ENCODE results near the gene TLE1. TPM values are rescaled to one million over a fixed set of nuclear protein-coding genes. Genes with fewer than 3 reads are reported as not detected.

TLE1 gene
- total and polyA plus RNA-seq, 2 donors, result 7.0 to 24.1 TPM

DNA sequence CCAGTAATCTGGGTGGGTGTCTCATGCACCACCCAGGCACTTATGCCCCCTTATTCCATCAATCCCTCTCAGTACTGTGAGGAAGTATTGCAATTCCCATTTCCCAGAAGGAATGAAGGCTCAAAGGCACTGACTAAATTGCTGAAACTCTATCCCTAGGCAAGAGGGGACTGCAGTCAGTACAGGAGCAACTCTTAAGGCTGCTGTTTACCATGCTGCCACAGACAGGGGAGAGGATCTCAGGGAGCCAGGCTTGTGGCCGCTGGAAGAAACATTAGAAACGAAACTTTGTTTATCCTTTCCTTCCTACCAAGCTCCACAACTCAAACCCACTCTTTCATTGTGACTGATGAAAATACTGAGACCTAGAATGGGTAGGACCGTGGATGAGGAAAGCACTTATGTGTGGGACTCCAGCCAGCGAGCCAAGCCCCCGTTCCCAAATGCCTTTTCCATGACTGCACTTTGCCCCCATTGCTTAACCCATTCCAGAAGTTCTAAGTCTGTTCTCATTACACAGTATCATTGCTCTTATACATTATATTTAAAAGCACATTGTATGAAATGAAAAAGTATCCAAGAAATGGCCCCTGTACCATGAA, 54.3 kb downstream of the TLE1 start:
- no peaks in the 10 kb centered on the region for H3K4me1 ChIP-seq (ENCODE audit: control insufficient read depth in 2 of 2, insufficient read depth in 2 of 2, low read length in 2 of 2)
- no peak for DNase-seq (ENCODE audit: low read depth in 6 of 9, low spot score in 9 of 9)
- H3K27ac ChIP-seq (ENCODE audit: low read depth in 1 of 2, low read length in 1 of 2), result no peak overlapping the region
- 94% methylated on average over 5 of the region's 5 CpGs for WGBS
- no peak overlapping the region for H3K4me3 ChIP-seq (ENCODE audit: low read length in 2 of 2)
- no peaks in the 10 kb centered on the region for H3K27me3 ChIP-seq (ENCODE audit: control insufficient read depth in 2 of 2, insufficient read depth in 1 of 2, low read length in 1 of 2)
- H3K36me3 ChIP-seq (ENCODE audit: control insufficient read depth in 2 of 2, insufficient read depth in 2 of 2, low read length in 1 of 2), result no peaks in the 10 kb centered on the region
- H3K9me3 ChIP-seq (ENCODE audit: control insufficient read depth in 2 of 2, insufficient read depth in 1 of 2, low read length in 1 of 2), result no peaks in the 10 kb centered on the region

DNA sequence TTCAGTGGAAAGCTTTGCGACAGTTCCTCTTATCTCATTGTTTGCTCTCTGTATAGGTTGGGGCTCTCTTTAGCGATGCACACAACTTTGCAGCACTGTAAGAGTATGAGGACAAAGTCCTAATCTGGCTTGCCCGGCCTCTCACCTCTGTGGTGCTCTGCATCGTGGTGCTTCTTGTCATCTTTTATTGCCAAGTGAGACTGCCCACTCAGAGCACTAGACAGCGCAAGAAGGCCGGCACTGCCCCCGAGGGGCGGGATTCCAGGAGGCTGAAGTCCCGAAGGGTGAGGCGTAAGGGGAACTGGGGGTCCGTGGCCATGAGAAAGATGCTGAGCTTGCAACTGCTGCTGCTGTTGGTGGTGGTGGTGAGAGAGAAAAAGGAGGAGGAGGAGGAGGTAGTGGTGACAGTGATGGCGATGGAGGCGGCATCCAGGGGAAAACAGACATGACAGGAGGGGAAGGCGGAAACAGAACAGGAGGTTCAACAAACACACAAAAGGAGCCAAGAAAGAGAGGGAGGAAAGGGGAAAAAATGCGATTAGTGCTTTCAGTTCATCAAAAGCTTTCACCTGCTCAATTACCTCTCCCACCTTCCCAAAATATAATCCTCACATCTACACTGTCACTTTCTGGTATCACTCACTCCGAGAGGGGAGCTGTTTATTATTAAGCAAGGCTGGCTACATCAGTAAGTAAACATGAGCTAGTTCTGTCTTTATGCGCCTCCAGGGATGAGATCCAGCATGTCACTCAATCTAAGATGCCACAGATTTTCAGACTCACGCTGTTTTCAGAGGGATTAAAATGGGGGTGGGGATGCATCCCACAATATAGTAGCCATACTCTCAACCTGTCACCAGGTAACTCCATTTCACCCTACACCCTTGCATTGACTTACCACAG, 55.1 kb downstream of the TLE1 start:
- no peaks in the 10 kb centered on the region for H3K4me1 ChIP-seq (ENCODE audit: control insufficient read depth in 2 of 2, insufficient read depth in 2 of 2, low read length in 2 of 2)
- H3K9me3 ChIP-seq (ENCODE audit: control insufficient read depth in 2 of 2, insufficient read depth in 1 of 2, low read length in 1 of 2), result no peaks in the 10 kb centered on the region
- WGBS, result 96% methylated on average over 18 of the region's 18 CpGs
- H3K27ac ChIP-seq (ENCODE audit: low read depth in 1 of 2, low read length in 1 of 2), result no peak overlapping the region
- H3K27me3 ChIP-seq (ENCODE audit: control insufficient read depth in 2 of 2, insufficient read depth in 1 of 2, low read length in 1 of 2), result no peaks in the 10 kb centered on the region
- no peak overlapping the region for H3K4me3 ChIP-seq (ENCODE audit: low read length in 2 of 2)
- H3K36me3 ChIP-seq (ENCODE audit: control insufficient read depth in 2 of 2, insufficient read depth in 2 of 2, low read length in 1 of 2), result no peaks in the 10 kb centered on the region
- DNase-seq (ENCODE audit: low read depth in 6 of 9, low spot score in 9 of 9), result no peak

DNA sequence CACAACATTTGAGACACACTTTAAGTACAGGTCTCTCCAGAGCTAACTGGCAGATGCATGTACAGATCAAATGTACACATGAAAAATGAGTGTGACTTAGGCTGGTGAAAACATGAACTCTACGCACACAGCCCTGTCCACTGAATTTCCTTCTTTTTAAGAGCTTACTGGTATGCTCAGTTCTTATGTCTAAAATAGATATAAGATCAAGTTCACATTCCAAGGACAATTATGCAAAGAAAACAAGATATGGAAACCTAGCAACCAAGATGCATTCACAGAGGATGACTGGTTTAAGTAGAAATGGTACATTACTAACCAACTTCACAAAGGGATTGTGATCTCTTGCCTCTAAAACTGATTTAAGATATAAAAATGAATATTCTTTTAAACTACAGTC, 56.7 kb downstream of the TLE1 start:
- H3K27ac ChIP-seq (ENCODE audit: low read depth in 1 of 2, low read length in 1 of 2), result no peak overlapping the region
- H3K36me3 ChIP-seq (ENCODE audit: control insufficient read depth in 2 of 2, insufficient read depth in 2 of 2, low read length in 1 of 2), result no peaks in the 10 kb centered on the region
- 97% methylated on average over 1 of the region's 1 CpG for WGBS
- no peak for DNase-seq (ENCODE audit: low read depth in 6 of 9, low spot score in 9 of 9)
- H3K4me1 ChIP-seq (ENCODE audit: control insufficient read depth in 2 of 2, insufficient read depth in 2 of 2, low read length in 2 of 2), result no peaks in the 10 kb centered on the region
- H3K4me3 ChIP-seq (ENCODE audit: low read length in 2 of 2), result no peak overlapping the region
- H3K9me3 ChIP-seq (ENCODE audit: control insufficient read depth in 2 of 2, insufficient read depth in 1 of 2, low read length in 1 of 2), result no peaks in the 10 kb centered on the region
- no peaks in the 10 kb centered on the region for H3K27me3 ChIP-seq (ENCODE audit: control insufficient read depth in 2 of 2, insufficient read depth in 1 of 2, low read length in 1 of 2)

DNA sequence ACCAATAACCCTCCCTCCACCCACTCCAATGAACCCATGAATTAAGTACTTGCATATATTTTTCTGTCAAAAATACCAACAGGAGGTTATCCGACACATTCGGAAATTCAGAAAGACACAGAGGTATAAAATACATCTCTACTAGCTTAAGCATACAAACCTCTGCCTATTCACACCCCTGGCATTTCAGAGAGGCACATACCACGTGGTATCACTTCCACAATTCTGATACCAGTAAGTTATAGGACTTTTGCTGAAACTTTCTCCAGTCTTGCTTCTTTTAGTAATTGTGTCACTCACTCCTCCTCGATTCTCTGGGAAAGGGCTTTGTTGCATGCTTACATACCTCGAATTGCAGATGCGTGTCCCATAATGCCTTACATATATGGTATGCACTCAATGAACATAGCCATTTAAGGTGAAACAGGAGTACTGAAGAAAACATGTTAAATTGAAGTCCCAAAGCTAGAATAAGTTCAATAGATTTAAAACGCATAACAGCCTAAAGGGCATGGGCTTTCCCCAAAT, 58.1 kb downstream of the TLE1 start:
- H3K4me3 ChIP-seq (ENCODE audit: low read length in 2 of 2), result no peak overlapping the region
- no peak overlapping the region for H3K27ac ChIP-seq (ENCODE audit: low read depth in 1 of 2, low read length in 1 of 2)
- no peaks in the 10 kb centered on the region for H3K9me3 ChIP-seq (ENCODE audit: control insufficient read depth in 2 of 2, insufficient read depth in 1 of 2, low read length in 1 of 2)
- no peak for DNase-seq (ENCODE audit: low read depth in 6 of 9, low spot score in 9 of 9)
- H3K36me3 ChIP-seq (ENCODE audit: control insufficient read depth in 2 of 2, insufficient read depth in 2 of 2, low read length in 1 of 2), result no peaks in the 10 kb centered on the region
- H3K27me3 ChIP-seq (ENCODE audit: control insufficient read depth in 2 of 2, insufficient read depth in 1 of 2, low read length in 1 of 2), result no peaks in the 10 kb centered on the region
- 95% methylated on average over 7 of the region's 7 CpGs for WGBS
- no peaks in the 10 kb centered on the region for H3K4me1 ChIP-seq (ENCODE audit: control insufficient read depth in 2 of 2, insufficient read depth in 2 of 2, low read length in 2 of 2)

GRCh38 chr9:81629440-81629839, 59.9 kb downstream of the TLE1 start:
- H3K36me3 ChIP-seq (ENCODE audit: control insufficient read depth in 2 of 2, insufficient read depth in 2 of 2, low read length in 1 of 2), result no peaks in the 10 kb centered on the region
- no peak overlapping the region for H3K4me3 ChIP-seq (ENCODE audit: low read length in 2 of 2)
- 99% methylated on average over 2 of the region's 2 CpGs for WGBS
- DNase-seq (ENCODE audit: low read depth in 6 of 9, low spot score in 9 of 9), result no peak
- no peaks in the 10 kb centered on the region for H3K27me3 ChIP-seq (ENCODE audit: control insufficient read depth in 2 of 2, insufficient read depth in 1 of 2, low read length in 1 of 2)
- no peak overlapping the region for H3K27ac ChIP-seq (ENCODE audit: low read depth in 1 of 2, low read length in 1 of 2)
- no peaks in the 10 kb centered on the region for H3K4me1 ChIP-seq (ENCODE audit: control insufficient read depth in 2 of 2, insufficient read depth in 2 of 2, low read length in 2 of 2)
- H3K9me3 ChIP-seq (ENCODE audit: control insufficient read depth in 2 of 2, insufficient read depth in 1 of 2, low read length in 1 of 2), result no peaks in the 10 kb centered on the region

- Histone ChIP-seq H3K9me3 (ENCODE audit: control insufficient read depth in 2 of 2, insufficient read depth in 1 of 2, low read length in 1 of 2) (no peaks in the 10 kb centered on the region), H3K4me1 (ENCODE audit: control insufficient read depth in 2 of 2, insufficient read depth in 2 of 2, low read length in 2 of 2) (no peaks in the 10 kb centered on the region), H3K27me3 (ENCODE audit: control insufficient read depth in 2 of 2, insufficient read depth in 1 of 2, low read length in 1 of 2) (no peaks in the 10 kb centered on the region), H3K4me3 (ENCODE audit: low read length in 2 of 2) (no peak overlapping the region), H3K27ac (ENCODE audit: low read depth in 1 of 2, low read length in 1 of 2) (no peak overlapping the region), H3K36me3 (ENCODE audit: control insufficient read depth in 2 of 2, insufficient read depth in 2 of 2, low read length in 1 of 2) (no peaks in the 10 kb centered on the region)
- WGBS, result 97% methylated on average over 5 of the region's 5 CpGs
- no peak for DNase-seq (ENCODE audit: low read depth in 6 of 9, low spot score in 9 of 9)
Measured at GRCh38 chr9:81628897-81629296, 60.5 kb downstream of the TLE1 start.

GRCh38 chr9:81627481-81627880, 61.9 kb downstream of the TLE1 start:
- no peak overlapping the region for H3K4me3 ChIP-seq (ENCODE audit: low read length in 2 of 2)
- no peak overlapping the region for H3K27ac ChIP-seq (ENCODE audit: low read depth in 1 of 2, low read length in 1 of 2)
- H3K27me3 ChIP-seq (ENCODE audit: control insufficient read depth in 2 of 2, insufficient read depth in 1 of 2, low read length in 1 of 2), result no peaks in the 10 kb centered on the region
- no peaks in the 10 kb centered on the region for H3K4me1 ChIP-seq (ENCODE audit: control insufficient read depth in 2 of 2, insufficient read depth in 2 of 2, low read length in 2 of 2)
- H3K9me3 ChIP-seq (ENCODE audit: control insufficient read depth in 2 of 2, insufficient read depth in 1 of 2, low read length in 1 of 2), result no peaks in the 10 kb centered on the region
- 96% methylated on average over 3 of the region's 3 CpGs for WGBS
- no peaks in the 10 kb centered on the region for H3K36me3 ChIP-seq (ENCODE audit: control insufficient read depth in 2 of 2, insufficient read depth in 2 of 2, low read length in 1 of 2)
- DNase-seq (ENCODE audit: low read depth in 6 of 9, low spot score in 9 of 9), result no peak

GRCh38 chr9:81626511-81626910, 62.8 kb downstream of the TLE1 start:
- 92% methylated on average over 4 of the region's 4 CpGs for WGBS
- H3K36me3 ChIP-seq (ENCODE audit: control insufficient read depth in 2 of 2, insufficient read depth in 2 of 2, low read length in 1 of 2), result no peaks in the 10 kb centered on the region
- peaks cover 0 to 3% of the 10 kb centered on the region in 2 donors for H3K27me3 ChIP-seq (ENCODE audit: control insufficient read depth in 2 of 2, insufficient read depth in 1 of 2, low read length in 1 of 2)
- no peak overlapping the region for H3K4me3 ChIP-seq (ENCODE audit: low read length in 2 of 2)
- DNase-seq (ENCODE audit: low read depth in 6 of 9, low spot score in 9 of 9), result no peak
- peaks cover 0 to 2% of the 10 kb centered on the region in 2 donors for H3K4me1 ChIP-seq (ENCODE audit: control insufficient read depth in 2 of 2, insufficient read depth in 2 of 2, low read length in 2 of 2)
- no peaks in the 10 kb centered on the region for H3K9me3 ChIP-seq (ENCODE audit: control insufficient read depth in 2 of 2, insufficient read depth in 1 of 2, low read length in 1 of 2)
- no peak overlapping the region for H3K27ac ChIP-seq (ENCODE audit: low read depth in 1 of 2, low read length in 1 of 2)

DNA sequence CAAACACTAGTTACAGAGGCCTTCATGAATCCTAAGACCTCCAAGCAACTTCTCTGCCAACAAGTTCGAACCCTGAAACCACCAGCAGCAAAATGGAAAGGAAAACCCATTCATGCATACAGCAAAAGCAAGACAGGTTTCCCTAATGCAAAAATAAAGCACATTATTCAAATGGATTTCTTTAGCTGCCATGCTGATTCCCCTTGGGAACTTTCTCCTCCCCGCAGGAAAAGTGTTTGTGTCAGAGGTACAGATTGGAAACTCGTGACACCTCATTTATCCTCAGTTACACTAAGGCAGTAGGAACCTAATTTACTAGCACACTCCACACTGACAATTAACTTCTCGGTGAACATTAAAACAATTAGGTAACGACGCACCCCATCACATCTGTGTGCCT, 63.4 kb downstream of the TLE1 start:
- peaks cover 0 to 3% of the 10 kb centered on the region in 2 donors for H3K27me3 ChIP-seq (ENCODE audit: control insufficient read depth in 2 of 2, insufficient read depth in 1 of 2, low read length in 1 of 2)
- no peak overlapping the region for H3K27ac ChIP-seq (ENCODE audit: low read depth in 1 of 2, low read length in 1 of 2)
- H3K4me1 ChIP-seq (ENCODE audit: control insufficient read depth in 2 of 2, insufficient read depth in 2 of 2, low read length in 2 of 2), result peaks cover 0 to 5% of the 10 kb centered on the region in 2 donors
- no peaks in the 10 kb centered on the region for H3K36me3 ChIP-seq (ENCODE audit: control insufficient read depth in 2 of 2, insufficient read depth in 2 of 2, low read length in 1 of 2)
- H3K4me3 ChIP-seq (ENCODE audit: low read length in 2 of 2), result no peak overlapping the region
- DNase-seq (ENCODE audit: low read depth in 6 of 9, low spot score in 9 of 9), result no peak
- H3K9me3 ChIP-seq (ENCODE audit: control insufficient read depth in 2 of 2, insufficient read depth in 1 of 2, low read length in 1 of 2), result no peaks in the 10 kb centered on the region
- WGBS, result 97% methylated on average over 6 of the region's 6 CpGs
